SK-N-MC (cell line): Measurements from ENCODE around the gene IFIT5.

Source experiments
- EZH2 ChIP-seq: fragments of 200-600 bp; sonication (generic); IDR thresholded peaks from one replicate; pipeline ENCODE4 v1.6.1; 2017; ENCODE audit warnings: antibody characterized with exemption
- FOXP2 ChIP-seq: optimal IDR thresholded peaks from 2 replicates; pipeline ENCODE3; 2011; ENCODE audit warnings: mild to moderate bottlenecking, moderate library complexity; ENCODE audit not compliant: insufficient read depth; ENCODE audit errors: extremely low read length, control extremely low read depth
- POLR2AphosphoS5 ChIP-seq: IDR thresholded peaks from 2 replicates; pipeline ENCODE4 v1.6.1; 2012; ENCODE audit warnings: mild to moderate bottlenecking, low read depth, low read length, borderline replicate concordance

- TF ChIP-seq EZH2 (no peak), POLR2AphosphoS5 (no peak), FOXP2 (no peak)
Observed at GRCh38 chr10:89427629-89428028, 13.3 kb downstream of the IFIT5 start.
